Measurements from ENCODE around the gene NPPC.
"Not testable (repeated sequence)": the region's sequence is repeated elsewhere in the genome, so short reads cannot be mapped to it uniquely, and the experiment has no call there.

NPPC gene

GRCh38 chr2:231886071-231886681 is 40.0 kb downstream of the NPPC start:
- DNase-seq (ENCODE audit: low read depth): peak; percentile 7

DNA sequence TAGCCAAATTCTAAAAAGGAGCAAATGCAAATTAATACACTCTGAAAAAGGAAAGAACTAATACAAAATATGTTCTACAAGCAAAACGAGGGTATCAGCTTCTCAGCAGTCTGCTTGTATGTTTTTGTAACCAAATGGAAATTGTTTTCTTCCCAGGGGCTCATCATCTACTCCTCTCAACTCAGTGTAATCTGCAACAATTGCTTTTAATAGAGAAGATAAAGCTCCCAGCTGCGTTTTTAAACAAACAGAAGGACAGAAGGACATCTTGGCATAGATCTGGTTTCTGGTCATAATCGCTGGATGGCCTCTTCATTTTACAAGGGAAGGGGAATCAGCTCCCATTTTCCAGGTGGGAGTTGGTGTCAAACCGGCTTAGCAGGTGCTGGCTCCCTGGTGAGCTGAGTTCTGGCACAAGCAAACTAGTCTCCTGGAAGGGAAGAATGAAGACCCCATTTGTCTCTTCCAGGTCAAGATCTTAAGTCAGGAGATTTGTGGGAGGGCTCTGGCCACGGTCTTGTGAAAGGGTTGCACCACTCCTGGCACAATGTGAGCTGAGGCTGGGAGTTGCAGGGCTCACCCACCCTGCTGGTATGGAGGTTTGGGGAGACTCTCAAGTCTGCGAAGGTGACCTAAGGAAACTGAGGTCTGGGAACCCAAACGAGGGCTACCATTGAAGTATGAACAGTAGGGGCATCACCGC is 41.6 kb downstream of the NPPC start:
- no peak for DNase-seq (ENCODE audit: low read depth)

GRCh38 chr2:231883468-231883881 is 42.7 kb downstream of the NPPC start:
- peak; percentile 15 for DNase-seq (ENCODE audit: low read depth)

DNA sequence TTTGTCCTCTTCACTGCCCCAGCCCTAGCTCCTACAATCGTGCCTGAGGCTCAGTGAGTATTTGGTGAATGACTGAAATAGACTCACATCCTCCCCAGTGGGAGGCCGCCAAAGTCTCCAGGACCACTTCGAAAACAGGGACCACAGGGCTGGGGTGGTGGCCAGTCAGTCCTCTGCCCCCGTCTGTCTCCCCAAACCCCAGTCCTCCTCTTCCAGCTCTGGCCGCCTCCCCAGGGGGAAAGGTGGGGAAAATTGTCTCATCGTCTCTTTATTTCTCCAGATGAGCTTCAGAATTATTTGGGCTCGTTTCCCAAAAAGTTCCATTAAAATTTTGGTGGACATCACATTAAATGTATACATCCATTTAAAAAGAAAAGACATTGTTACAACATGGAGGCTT is 43.5 kb downstream of the NPPC start:
- DNase-seq (ENCODE audit: low read depth): no peak

DNA sequence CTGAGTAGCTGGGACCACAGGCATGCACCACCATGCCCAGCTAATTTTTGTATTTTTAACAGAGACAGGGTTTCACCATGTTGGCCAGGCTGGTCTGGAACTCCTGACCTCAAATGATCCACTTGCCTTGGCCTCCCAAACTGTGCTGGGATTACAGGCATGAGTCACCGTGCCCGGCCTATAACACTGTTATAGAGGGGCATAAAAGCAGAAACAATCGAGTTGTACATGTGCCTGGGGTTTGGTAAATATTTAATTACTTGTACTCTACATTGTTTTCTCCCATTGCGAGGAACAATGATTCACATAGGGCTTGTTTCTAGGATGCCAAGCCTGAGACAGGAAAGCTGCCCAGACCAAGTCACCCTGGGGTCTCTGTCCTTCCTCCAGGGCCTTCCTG is 45.8 kb downstream of the NPPC start:
- DNase-seq (ENCODE audit: low read depth): not testable (repeated sequence)

DNA sequence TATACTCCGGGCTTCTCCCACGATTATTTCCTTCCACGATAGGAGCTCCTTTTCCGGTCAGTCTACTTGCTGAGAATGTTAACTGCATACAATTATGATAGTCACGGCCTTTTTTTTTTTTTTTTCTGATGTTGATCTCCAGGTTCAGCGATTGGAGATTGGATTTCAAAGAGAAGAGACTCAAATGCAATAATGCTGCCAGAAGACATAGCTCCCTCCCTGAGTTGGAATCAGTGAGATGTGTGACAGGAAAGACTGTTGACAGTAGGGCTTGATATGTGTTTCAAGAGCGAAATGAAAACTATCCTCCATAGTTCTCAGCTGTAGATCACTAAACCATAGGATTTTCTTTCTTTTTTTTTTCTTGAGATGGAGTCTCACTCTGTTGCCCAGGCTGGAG is 47.0 kb downstream of the NPPC start:
- DNase-seq (ENCODE audit: low read depth): no peak

DNA sequence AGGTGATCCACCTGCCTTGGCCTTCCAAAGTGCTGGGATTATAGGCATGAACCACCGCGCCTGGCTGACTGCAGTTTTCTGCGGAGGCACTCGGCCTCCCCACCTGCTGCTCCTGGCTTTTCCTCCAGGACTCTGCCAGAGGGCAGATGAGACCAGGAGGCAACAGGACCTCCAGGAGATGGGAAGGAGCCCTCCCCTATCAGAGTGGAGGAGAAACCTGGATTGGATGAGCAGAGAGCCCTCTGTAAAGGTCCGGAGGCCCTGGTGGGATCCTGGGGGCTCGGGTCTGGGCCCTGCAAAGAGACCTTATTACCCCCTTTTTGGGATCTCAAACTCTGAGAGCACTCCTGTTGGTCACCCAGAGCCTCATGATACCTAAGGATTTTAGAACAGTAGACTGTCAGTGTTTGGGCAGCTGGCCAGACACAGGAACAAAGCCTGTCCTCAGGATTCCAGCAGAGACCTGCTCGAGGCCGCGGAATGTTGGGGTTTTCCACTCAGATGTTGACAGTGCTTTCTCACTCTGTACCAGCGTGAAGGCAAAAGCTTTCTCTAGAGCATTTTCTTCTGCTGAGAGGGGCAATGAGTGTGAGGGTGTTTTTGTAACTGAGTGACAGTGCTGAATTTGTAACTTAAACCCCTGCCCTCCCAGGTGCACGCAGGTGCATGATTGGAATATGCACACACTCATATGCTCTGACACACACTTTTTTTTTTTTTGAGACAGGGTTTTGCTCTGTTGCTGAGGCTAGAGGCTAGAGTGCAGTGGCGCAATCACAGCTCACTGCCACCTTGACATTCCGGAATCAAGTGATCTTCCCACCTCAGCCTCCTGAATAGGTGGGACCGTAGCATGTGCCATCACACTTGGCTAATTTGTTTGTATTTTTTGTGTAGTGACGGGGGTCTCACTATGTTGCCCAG is 48.4 kb downstream of the NPPC start:
- DNase-seq (ENCODE audit: low read depth): no peak

GRCh38 chr2:231874944-231875343 is 51.3 kb downstream of the NPPC start:
- no peak for DNase-seq (ENCODE audit: low read depth)

All from ELR (cell line).